GM12892 (cell line): ENCODE data around the gene CHCHD1.

Experiments
- POLR2A ChIP-seq: IDR thresholded peaks from 2 replicates; pipeline ENCODE4 v1.6.1; 2011; ENCODE audit warnings: low read depth, low read length, control low read depth
- TAF1 ChIP-seq: IDR thresholded peaks from 2 replicates; pipeline ENCODE4 v1.6.1; 2011; ENCODE audit warnings: low read depth, mild to moderate bottlenecking, control low read depth, low read length, borderline replicate concordance

- TF ChIP-seq POLR2A (no peak), TAF1 (no peak)
Measured at GRCh38 chr10:73809061-73809818, 27.4 kb downstream of the CHCHD1 start.
